ENCODE data around the gene MEIOSIN.
"Not testable (repeated sequence)": the region's sequence is repeated elsewhere in the genome, so short reads cannot be mapped to it uniquely, and the experiment has no call there.

MEIOSIN gene

DNA sequence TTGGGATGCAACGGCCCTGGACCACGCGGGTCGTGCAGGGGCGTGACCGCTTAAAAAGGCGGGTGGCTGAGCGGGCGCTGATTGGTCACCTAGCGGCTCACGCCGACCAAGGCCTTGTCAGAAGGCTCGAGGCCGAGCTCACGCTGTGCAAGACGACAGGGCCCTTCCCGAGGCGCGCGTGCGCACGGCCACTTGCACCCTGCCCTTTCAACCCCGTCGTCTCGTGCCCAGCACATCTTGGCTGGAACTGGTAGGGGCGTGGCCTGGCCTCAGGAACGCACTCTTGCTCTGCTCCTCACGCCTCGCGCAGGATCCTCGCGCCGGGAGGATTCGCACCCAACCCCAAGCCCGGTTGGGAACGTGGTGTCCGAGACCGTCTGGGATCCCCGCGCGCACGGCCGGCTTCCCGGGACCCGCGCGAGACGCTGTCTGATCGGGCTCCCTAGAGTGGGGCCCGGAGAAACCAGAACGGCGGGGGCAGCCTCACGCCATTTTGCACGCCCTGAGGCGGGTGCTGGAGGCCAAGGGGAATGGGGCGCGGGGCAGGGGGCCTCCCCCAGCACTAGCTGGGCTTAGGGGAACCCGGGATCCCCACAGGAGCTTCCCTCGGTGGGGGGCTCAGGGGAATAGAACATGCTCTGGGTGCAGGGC, at the start of gene MEIOSIN:
MEIOSIN (plus strand) TSS at position 280 of the 651 bp plus-strand sequence. CDS start 1,938 bp downstream, outside the sequence.
- DNase-seq (ENCODE audit: low read depth), result no peak

DNA sequence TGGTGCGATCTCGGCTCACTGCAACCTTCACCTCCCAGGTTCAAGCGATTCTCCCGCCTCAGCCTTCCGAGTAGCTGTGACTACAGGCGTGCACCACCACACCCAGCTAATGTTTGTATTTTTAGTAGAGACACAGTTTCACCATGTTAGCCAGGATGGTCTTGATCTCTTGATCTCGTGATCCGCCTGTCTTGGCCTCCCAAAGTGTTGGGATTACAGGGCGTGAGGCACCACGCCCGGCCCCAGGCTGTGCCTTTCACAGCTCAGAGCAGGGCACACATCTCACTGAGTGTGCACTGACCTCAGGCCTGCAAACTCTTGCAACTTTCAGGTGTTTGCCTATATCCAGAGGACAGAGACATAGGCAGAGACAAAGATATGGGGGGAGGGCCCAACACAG, 48.2 kb upstream of the MEIOSIN start:
- DNase-seq (ENCODE audit: low read depth), result not testable (repeated sequence)

DNA sequence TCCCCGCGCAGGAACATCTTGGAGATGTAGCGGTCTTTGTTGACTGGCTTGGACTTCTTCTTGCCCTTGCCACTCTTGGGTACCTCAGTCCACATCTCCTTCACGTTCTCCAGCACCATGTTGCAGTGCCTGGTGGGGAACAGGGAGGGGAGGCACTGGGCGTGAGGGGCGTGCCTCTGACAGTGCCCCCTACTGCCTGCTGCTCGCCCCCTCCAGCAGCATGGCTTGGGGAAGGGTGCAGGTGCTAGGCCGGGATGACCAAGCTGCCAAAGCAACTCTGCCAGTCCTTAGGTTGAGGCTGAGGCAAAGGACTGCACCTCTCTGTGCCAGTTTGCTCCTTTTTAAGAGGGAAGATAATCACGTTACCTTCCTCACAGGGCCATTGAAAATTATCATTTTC, 45.6 kb upstream of the MEIOSIN start:
- DNase-seq (ENCODE audit: low read depth), result no peak

DNA sequence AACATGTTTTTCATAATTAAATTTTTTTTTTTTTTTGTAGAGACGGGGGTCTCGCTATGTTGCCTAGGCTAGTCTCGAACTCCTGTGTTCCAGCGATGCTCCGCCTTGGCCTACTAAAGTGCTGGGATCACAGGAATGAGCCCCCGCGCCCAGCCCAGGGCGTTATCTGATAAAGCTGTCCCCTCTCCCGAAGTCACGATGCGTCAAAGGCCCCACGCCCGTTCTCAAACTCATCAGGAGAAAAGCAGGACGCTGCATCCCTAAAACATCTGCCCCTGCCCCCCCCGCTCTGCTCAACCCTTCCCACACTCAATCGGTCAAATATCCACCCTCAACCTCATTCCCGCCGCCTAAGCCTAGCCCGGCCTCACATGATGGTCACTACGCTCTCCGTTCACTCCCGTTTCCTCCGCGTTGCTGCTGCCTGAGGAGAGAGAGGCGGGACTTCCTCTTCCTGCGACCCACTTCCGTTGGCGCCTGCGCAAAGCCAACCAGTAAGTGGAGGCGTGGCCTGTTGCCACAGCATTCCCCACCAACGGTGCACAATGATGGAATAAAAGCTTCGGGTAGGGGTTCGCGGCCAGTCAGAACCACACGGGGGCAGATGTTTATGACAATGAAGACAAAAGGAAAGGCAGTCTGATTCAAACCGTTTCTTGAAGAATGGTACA, 41.6 kb upstream of the MEIOSIN start, which contains the start of gene SNRPD2:
SNRPD2 (minus strand) TSS at position 438 of the 671 bp plus-strand sequence; CDS start at position 373, 65 bp downstream.
- peak; percentile 94 for DNase-seq (ENCODE audit: low read depth)

- DNase-seq (ENCODE audit: low read depth), result peak; percentile 100
Observed at GRCh38 chr19:45692187-45693105, 40.8 kb upstream of the MEIOSIN start, which contains the start of gene QPCTL. QPCTL (plus strand) TSS chr19:45692666; CDS start chr19:45692704, 38 bp downstream.

DNA sequence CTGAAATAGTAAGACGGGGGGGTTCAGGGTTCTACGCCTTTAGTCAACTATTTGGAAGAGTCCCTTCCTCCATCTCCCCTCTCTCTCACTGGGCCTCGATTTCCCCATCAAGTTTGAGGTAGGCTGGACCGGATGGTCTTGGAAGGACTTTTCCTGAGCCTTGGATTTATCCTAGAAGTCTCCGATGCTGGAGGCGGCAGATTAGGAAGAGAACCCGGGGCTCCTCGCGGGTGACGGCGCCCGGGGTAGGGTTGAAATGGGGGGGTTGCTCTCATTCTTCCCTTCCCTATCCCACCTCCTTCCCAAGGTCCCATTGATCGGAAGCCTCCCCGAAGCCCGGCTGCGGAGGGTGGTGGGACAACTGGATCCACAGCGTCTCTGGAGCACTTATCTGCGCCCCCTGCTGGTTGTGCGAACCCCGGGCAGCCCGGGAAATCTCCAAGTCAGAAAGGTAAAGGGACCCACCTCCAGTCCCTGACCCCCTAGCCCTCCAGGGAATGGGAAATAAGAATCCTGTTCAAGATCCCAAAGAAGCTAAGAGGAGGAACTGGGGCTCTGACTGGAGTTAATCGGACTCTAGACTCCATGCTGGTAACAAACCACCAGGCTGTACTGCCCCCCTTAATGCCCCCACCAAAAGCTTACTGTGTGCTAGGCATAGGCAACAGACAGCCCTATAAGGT, 40.0 kb upstream of the MEIOSIN start:
- peak; percentile 60 for DNase-seq (ENCODE audit: low read depth)

GRCh38 chr19:45701676-45702075, 31.6 kb upstream of the MEIOSIN start:
- no peak for DNase-seq (ENCODE audit: low read depth)

GRCh38 chr19:45705115-45705514, 28.1 kb upstream of the MEIOSIN start:
- DNase-seq (ENCODE audit: low read depth), result no peak

GRCh38 chr19:45705710-45706415, 27.4 kb upstream of the MEIOSIN start:
- no peak for DNase-seq (ENCODE audit: low read depth)

- no peak for DNase-seq (ENCODE audit: low read depth)
Observed at GRCh38 chr19:45710356-45711130, 22.7 kb upstream of the MEIOSIN start.

DNA sequence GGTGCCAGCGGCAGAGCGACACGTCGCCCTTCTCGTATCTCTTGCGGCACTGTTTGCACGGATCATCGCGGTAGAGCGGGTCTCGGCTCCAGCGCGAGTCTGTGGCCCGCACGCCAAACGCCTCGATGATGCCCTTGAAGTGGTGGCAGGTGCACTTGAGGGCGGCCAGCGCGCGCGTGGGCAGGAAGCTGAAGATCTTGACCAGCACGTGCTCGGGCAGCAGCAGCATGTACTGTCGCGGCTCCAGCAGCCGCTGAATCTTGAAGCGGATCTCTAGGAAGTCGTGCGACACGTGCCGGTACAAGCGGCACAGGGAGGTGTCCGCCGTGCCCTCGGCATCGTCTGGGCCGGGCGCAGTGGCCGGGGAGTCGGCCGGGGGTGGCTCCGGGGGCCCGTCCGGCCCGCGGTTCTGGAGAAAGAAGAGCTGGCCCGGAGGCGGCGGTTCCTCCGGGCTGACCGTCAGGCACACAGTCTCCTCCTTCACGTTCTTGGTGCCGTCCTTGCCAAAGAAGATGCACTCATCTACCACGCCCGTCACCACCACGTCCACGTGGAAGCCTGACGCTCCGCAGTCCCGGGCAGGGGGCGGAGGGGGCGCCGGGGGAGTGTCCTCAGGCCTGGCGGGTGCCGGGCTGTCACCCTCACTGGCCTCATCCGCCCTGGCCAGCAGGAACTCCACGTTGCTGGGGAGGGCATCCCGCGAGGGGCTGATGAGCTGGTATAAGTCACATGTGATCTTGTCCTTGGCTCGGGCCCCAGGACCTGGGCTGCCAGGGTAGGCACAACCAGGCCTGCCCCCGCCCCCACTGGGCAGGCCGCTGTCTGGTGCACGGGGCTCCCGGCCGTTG, 21.2 kb upstream of the MEIOSIN start:
- no peak for DNase-seq (ENCODE audit: low read depth)

- no peak for DNase-seq (ENCODE audit: low read depth)
Observed at GRCh38 chr19:45712699-45713067, 20.6 kb upstream of the MEIOSIN start.

DNA sequence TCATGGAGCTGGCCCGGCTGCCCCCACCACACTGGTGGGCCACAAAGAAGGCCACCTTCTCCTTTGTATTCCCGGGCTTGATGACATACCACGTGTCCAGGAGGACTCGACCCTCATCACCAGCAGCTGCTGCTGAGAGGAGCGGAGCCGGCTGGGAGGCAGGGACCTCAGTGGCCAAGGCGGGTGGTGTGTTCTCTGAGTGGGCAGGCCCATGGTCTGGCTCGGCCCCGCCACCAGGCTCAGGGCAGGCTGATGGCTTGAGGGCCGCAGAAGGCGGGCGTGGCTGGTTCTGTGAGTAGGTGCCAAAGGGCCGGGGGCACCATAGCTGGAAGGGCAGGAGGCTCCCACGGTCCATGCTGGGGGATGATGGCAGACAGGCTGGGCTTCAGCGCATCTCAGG, 20.1 kb upstream of the MEIOSIN start:
- no peak for DNase-seq (ENCODE audit: low read depth)

- no peak for DNase-seq (ENCODE audit: low read depth)
Observed at GRCh38 chr19:45715139-45715538, 18.1 kb upstream of the MEIOSIN start.

- no peak for DNase-seq (ENCODE audit: low read depth)
Observed at GRCh38 chr19:45716359-45717130, 16.7 kb upstream of the MEIOSIN start.

- DNase-seq (ENCODE audit: low read depth), result peak; percentile 100
Observed at GRCh38 chr19:45717131-45717982, 15.9 kb upstream of the MEIOSIN start.

- no peak for DNase-seq (ENCODE audit: low read depth)
Observed at GRCh38 chr19:45717983-45718650, 15.1 kb upstream of the MEIOSIN start.

Measured in fibroblast of gingiva (primary cell).